Peyer's patch (tissue), 4 donors: ENCODE measurements around the gene PPIL6. TPM values are rescaled to one million over a fixed set of nuclear protein-coding genes. Genes with fewer than 3 reads are reported as not detected.

Experiments
- DNase-seq, 3 donors: peaks; one replicate each; pipeline ENCODE4 v3.0.0-alpha.2; 2017 to 2019
- H3K27ac ChIP-seq, 4 donors: fragments of 200-600 bp; sonication (generic); one replicate each; pipeline ENCODE4 v1.5.1; 2016 to 2019
- H3K27me3 ChIP-seq, 2 donors: fragments of 200-600 bp; sonication (generic); one replicate each; pipeline ENCODE4 v1.5.1; 2019
- H3K36me3 ChIP-seq, 3 donors: fragments of 200-600 bp; sonication (generic); one replicate each; pipeline ENCODE4 v1.5.1; 2016 to 2019
- H3K4me1 ChIP-seq, 4 donors: fragments of 200-600 bp; sonication (generic); one replicate each; pipeline ENCODE4 v1.5.1; 2016 to 2019
- H3K4me3 ChIP-seq, 4 donors: fragments of 200-600 bp; sonication (generic); 1 replicate in 3 of 4; 2 replicates in 1 of 4; pipeline ENCODE4 v1.5.1; 2016 to 2019; ENCODE audit warnings: mild to moderate bottlenecking in 1 of 4
- H3K9me3 ChIP-seq, 4 donors: fragments of 200-600 bp; sonication (generic); one replicate each; pipeline ENCODE4 v1.5.1; 2016 to 2019; ENCODE audit warnings: mild to moderate bottlenecking in 1 of 4
- POLR2A ChIP-seq, 2 donors: fragments of 450-650 bp; IDR thresholded peaks; one replicate each; pipeline ENCODE4 v1.5.1; 2017; ENCODE audit warnings: antibody characterized with exemption in 2 of 2, mild to moderate bottlenecking in 2 of 2, moderate library complexity in 2 of 2
- total RNA-seq, 4 donors: library from RNA; depleted of rRNA; stranded (reverse); fragments of >200 nt; gene quantifications; one replicate each; pipeline ENCODE4 v1.1.0, GENCODE V29; 2016
- TF ChIP-seq, protein P1 (sequence below), 6 experiments: fragments of 450-650 bp in 4 of 6; fragments of 200-600 bp in 2 of 6; sonication (generic) in 1 of 6; IDR thresholded peaks; one replicate each; pipeline ENCODE4 v1.5.1; 2017 to 2019; ENCODE audit warnings: antibody characterized with exemption in 6 of 6, mild to moderate bottlenecking in 3 of 6, moderate library complexity in 1 of 6

PPIL6 gene
- total RNA-seq, 4 donors from 2014 or later, result 0.27 to 0.53 TPM; not detected in 2

DNA sequence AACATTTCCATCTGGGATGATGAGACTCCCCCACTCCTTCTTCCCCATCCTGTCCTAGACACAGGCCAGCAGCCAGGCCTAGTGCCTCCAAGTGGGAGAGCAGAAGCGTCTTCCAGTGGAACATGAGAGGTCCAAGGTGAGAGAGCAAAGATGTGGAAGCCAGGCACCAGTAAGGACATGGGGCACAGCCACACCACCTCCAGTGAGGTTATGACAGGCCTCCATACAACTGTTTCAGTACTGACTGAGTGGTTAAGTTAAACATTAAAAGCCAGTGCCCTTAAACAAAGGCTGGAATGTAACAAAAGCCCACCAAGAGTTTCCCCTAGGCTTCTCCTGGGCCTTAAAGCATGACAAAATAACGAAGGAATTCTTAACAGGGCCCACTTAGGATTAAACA lies 37.3 kb upstream of the PPIL6 start:
- Histone ChIP-seq H3K4me1 (peaks cover 0 to 41% (median 27%) of the 10 kb centered on the region in 4 donors), H3K27me3 (no peaks in the 10 kb centered on the region), H3K36me3 (peaks cover 0 to 54% (median 0%) of the 10 kb centered on the region in 3 donors), H3K4me3 (no peak overlapping the region), H3K9me3 (no peaks in the 10 kb centered on the region), H3K27ac (no peak overlapping the region)
- no peak for DNase-seq
- TF ChIP-seq, protein P1, sequence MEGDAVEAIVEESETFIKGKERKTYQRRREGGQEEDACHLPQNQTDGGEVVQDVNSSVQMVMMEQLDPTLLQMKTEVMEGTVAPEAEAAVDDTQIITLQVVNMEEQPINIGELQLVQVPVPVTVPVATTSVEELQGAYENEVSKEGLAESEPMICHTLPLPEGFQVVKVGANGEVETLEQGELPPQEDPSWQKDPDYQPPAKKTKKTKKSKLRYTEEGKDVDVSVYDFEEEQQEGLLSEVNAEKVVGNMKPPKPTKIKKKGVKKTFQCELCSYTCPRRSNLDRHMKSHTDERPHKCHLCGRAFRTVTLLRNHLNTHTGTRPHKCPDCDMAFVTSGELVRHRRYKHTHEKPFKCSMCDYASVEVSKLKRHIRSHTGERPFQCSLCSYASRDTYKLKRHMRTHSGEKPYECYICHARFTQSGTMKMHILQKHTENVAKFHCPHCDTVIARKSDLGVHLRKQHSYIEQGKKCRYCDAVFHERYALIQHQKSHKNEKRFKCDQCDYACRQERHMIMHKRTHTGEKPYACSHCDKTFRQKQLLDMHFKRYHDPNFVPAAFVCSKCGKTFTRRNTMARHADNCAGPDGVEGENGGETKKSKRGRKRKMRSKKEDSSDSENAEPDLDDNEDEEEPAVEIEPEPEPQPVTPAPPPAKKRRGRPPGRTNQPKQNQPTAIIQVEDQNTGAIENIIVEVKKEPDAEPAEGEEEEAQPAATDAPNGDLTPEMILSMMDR (IDR thresholded peaks at IDR 0.05), result no peak
- no peak for TF ChIP-seq POLR2A (IDR thresholded peaks at IDR 0.05)

DNA sequence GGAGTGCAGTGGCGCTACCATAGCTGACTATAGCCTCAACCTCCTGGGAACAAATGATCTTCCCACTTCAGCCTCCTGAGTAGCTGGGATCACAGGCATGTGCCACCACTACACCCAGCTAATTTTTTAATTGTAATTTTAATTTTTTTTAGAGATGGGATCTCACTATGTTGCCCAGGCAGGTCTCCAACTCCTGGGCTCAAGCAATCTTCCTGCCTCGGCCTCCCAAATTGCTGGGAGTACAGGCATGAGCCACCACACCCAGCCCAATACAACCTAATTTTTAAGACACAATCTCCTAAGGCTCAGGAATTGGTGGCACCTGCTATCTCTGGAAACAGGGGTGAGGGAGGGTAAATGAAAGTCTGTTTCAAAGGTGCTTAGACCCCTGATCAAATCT lies 36.8 kb upstream of the PPIL6 start:
- Histone ChIP-seq H3K27me3 (no peaks in the 10 kb centered on the region), H3K4me3 (no peak overlapping the region), H3K27ac (no peak overlapping the region), H3K36me3 (peaks cover 0 to 59% (median 0%) of the 10 kb centered on the region in 3 donors), H3K9me3 (no peaks in the 10 kb centered on the region), H3K4me1 (peaks cover 0 to 39% (median 29%) of the 10 kb centered on the region in 4 donors)
- TF ChIP-seq, protein P1 (IDR thresholded peaks at IDR 0.05), result no peak
- TF ChIP-seq POLR2A (IDR thresholded peaks at IDR 0.05), result no peak
- DNase-seq, result no peak

DNA sequence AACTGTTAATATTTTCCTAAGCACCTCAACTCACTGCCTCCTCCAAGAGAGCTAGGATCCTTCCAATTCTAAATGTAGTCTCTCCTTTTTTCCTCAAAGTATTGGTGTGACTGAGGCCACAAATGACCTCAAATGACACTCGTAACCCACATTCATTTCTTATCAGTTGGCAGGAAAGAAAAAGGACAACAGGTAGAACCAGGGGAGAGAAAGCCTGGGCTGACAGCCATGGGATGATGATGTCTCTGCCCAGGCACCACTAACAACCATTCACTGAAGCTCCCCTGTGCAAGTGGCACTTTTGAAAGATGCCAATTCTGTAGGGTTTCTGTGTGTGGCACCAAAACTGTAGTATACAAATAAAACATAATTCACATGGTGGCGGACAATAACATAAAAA lies 35.2 kb upstream of the PPIL6 start:
- Histone ChIP-seq H3K9me3 (no peaks in the 10 kb centered on the region), H3K4me1 (peaks cover 0 to 29% (median 20%) of the 10 kb centered on the region in 4 donors), H3K4me3 (no peak overlapping the region), H3K27me3 (no peaks in the 10 kb centered on the region), H3K36me3 (peaks cover 0 to 68% (median 0%) of the 10 kb centered on the region in 3 donors), H3K27ac (no peak overlapping the region)
- no peak for DNase-seq
- no peak for TF ChIP-seq POLR2A (IDR thresholded peaks at IDR 0.05)
- TF ChIP-seq, protein P1 (IDR thresholded peaks at IDR 0.05), result no peak

DNA sequence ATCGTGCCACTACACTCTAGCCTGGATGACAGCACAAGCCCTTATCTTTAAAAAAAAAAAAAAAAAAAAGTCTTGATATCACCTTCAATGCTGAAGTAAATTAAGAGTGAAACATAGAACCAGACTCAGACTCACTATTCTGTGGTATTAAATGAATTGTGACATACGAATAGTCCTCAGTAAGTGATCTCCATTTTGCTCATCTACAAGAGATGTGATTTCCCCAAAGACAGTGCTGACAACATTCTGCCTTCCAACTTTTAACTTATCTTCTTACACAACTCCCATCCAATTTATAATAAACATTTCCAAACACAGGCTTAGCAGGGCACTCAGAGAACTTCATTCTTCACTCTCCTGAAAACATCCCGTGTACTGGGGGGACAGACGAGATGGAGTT lies 34.6 kb upstream of the PPIL6 start:
- peaks cover 0 to 23% (median 15%) of the 10 kb centered on the region in 4 donors for H3K4me1 ChIP-seq
- DNase-seq, result no peak
- TF ChIP-seq POLR2A (IDR thresholded peaks at IDR 0.05), result no peak
- TF ChIP-seq, protein P1 (IDR thresholded peaks at IDR 0.05), result no peak
- H3K27ac ChIP-seq, result no peak overlapping the region
- H3K9me3 ChIP-seq, result no peaks in the 10 kb centered on the region
- H3K36me3 ChIP-seq, result peaks cover 0 to 70% (median 0%) of the 10 kb centered on the region in 3 donors
- H3K27me3 ChIP-seq, result no peaks in the 10 kb centered on the region
- H3K4me3 ChIP-seq, result no peak overlapping the region

DNA sequence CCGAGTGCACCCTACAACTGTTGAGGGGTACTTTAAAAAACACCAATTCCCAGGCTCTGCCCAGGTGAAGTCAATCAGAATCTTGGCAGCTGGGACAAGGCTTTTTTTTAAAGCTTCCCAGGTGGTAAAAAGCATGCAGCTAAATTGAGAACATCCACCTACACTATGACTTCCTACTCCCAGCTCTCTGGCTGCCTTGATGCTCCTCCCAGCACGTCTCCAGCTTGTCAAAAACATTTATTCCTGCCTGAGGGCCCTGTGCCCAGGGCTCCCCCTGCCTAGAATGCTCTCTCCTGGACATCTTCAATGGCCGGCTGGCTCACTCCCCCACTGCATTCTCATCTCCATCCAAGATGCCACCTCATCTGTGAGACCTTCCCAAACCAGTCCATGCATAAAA lies 32.7 kb upstream of the PPIL6 start:
- DNase-seq, result no peak
- no peak for TF ChIP-seq POLR2A (IDR thresholded peaks at IDR 0.05)
- TF ChIP-seq, protein P1 (IDR thresholded peaks at IDR 0.05), result no peak
- no peak overlapping the region for H3K27ac ChIP-seq
- no peaks in the 10 kb centered on the region for H3K27me3 ChIP-seq
- H3K36me3 ChIP-seq, result peaks cover 0 to 75% (median 0%) of the 10 kb centered on the region in 3 donors
- H3K4me3 ChIP-seq, result no peak overlapping the region
- peaks cover 0 to 15% (median 7%) of the 10 kb centered on the region in 4 donors for H3K4me1 ChIP-seq
- no peaks in the 10 kb centered on the region for H3K9me3 ChIP-seq
